Psoas muscle (tissue), 8 donors: ENCODE measurements around the gene CLDN1. TPM values are rescaled to one million over a fixed set of nuclear protein-coding genes. Genes with fewer than 3 reads are reported as not detected.

Experiments used
- ATAC-seq, 4 donors: fragments of 200-7000 bp; cut with Tn5 transposase; one replicate each; pipeline ENCODE4 v1.9.1; 2020; ENCODE audit warnings: moderate library complexity in 3 of 4, mild to moderate bottlenecking in 2 of 4
- DNase-seq, 2 donors: peaks; one replicate each; pipeline ENCODE4 v3.0.0-alpha.2; 2020
- H3K27ac ChIP-seq: fragments of 200-600 bp; one replicate; pipeline ENCODE4 v1.8.0; 2022
- H3K27me3 ChIP-seq, 3 donors: fragments of 200-600 bp in 1 of 3; one replicate each; pipeline versions ENCODE4 v1.6.1 to v1.8.0; 2013 to 2022; ENCODE audit warnings: low read length in 2 of 3, mild to moderate bottlenecking in 2 of 3, moderate library complexity in 1 of 3; ENCODE audit not compliant: insufficient read depth in 3 of 3
- H3K36me3 ChIP-seq, 2 donors: fragments of 200-600 bp in 1 of 2; one replicate each; pipeline versions ENCODE4 v1.6.1 to v1.8.0; 2013 to 2022; ENCODE audit warnings: low read depth in 1 of 2, mild to moderate bottlenecking in 1 of 2, moderate library complexity in 1 of 2; ENCODE audit not compliant: insufficient read depth in 1 of 2
- H3K4me1 ChIP-seq: fragments of 200-600 bp; one replicate; pipeline ENCODE4 v1.8.0; 2022
- H3K4me3 ChIP-seq: fragments of 200-600 bp; one replicate; pipeline ENCODE4 v1.8.0; 2022; ENCODE audit warnings: mild to moderate bottlenecking
- H3K9me3 ChIP-seq: fragments of 200-600 bp; one replicate; pipeline ENCODE4 v1.8.0; 2022
- WGBS, 3 donors: extraction: QIAGEN DNeasy Blood & Tissue Kit; methylation state at CpG; one replicate each; pipeline versions ENCODE4 v1.1.6 to v1.1.7; 2013; 5-methylcytosine and 5-hydroxymethylcytosine counted together
- intact Hi-C, 2 donors: fragments of 100-400 bp; cut with DNase I; formaldehyde crosslinking; loops; one replicate each; pipeline versions ENCODE4 v1.11.0 to v1.14.2; 2022
- polyA plus RNA-seq, 3 donors: library from polyadenylated mRNA; stranded (reverse); fragments of 200-250 nt; gene quantifications; one replicate each; pipeline ENCODE4 v1.2.3, GENCODE V29; 2013
- total RNA-seq, 4 donors: library from RNA; stranded (reverse); fragmentation: NEBNext Ultra II Directional in 2 of 4; extraction: Animal tissue kit (Norgen Biotek cat#: 25700) in 2 of 4; gene quantifications; one replicate each; pipeline versions ENCODE4 v1.2.1 to v1.2.4, GENCODE V29; 2021 to 2023
- TF ChIP-seq, protein P1 (sequence below): fragments of 200-600 bp; IDR thresholded peaks from one replicate; pipeline ENCODE4 v1.8.0; 2022; ENCODE audit warnings: antibody characterized with exemption
- donor health status: healthy with polysubstance abuse.
- donor health status: DM: no; HTN: no; CAD: no; lungs with moderate emphysema.
- donor health status: Bipolar disorder and iron deficiency.
- donor health status: healthy.
- donor health status: DM: yes; HTN: yes; CAD: no.
- donor health status: DM: no; HTN: no; CAD: no.
- donor health status: DM: no; HTN: no; CAD: no.
- donor health status: DM: yes; HTN: yes; CAD: no.

CLDN1 gene
- total and polyA plus RNA-seq, 7 donors = 0.25 to 0.62 (median 0.37) TPM; not detected in 1

DNA sequence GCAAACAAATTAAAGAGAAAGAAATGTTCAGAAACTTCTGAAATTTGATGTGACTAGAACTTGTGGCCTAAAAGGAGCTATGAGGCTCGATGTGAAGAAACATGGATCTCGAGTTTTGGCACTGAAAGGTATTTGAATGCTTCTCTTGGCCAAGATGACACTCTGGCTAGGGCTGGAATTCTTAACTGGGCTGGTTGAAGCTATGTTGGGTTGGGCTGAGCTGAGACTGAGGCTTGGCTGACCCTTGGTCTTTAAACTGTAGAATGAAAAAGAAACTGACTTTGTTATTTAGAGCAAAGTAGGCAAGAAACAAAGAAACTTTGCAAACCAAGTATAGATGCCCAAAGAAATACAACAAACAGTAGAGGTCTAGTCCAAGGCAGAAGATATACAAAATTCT lies 37.6 kb upstream of the CLDN1 start:
- WGBS, 3 donors = 40 to 67% (median 49%) methylated on average over 2 of the region's 2 CpGs
- no peak for DNase-seq
- H3K4me3 ChIP-seq = no peak overlapping the region
- no peaks in the 10 kb centered on the region for H3K9me3 ChIP-seq
- H3K4me1 ChIP-seq = no peaks in the 10 kb centered on the region
- TF ChIP-seq, protein P1, sequence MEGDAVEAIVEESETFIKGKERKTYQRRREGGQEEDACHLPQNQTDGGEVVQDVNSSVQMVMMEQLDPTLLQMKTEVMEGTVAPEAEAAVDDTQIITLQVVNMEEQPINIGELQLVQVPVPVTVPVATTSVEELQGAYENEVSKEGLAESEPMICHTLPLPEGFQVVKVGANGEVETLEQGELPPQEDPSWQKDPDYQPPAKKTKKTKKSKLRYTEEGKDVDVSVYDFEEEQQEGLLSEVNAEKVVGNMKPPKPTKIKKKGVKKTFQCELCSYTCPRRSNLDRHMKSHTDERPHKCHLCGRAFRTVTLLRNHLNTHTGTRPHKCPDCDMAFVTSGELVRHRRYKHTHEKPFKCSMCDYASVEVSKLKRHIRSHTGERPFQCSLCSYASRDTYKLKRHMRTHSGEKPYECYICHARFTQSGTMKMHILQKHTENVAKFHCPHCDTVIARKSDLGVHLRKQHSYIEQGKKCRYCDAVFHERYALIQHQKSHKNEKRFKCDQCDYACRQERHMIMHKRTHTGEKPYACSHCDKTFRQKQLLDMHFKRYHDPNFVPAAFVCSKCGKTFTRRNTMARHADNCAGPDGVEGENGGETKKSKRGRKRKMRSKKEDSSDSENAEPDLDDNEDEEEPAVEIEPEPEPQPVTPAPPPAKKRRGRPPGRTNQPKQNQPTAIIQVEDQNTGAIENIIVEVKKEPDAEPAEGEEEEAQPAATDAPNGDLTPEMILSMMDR = no peak
- H3K27ac ChIP-seq = no peak overlapping the region
- intact Hi-C loops = no loop called here
- no peaks in the 10 kb centered on the region for H3K36me3 ChIP-seq
- no peaks in the 10 kb centered on the region for H3K27me3 ChIP-seq
- ATAC-seq = no peak

DNA sequence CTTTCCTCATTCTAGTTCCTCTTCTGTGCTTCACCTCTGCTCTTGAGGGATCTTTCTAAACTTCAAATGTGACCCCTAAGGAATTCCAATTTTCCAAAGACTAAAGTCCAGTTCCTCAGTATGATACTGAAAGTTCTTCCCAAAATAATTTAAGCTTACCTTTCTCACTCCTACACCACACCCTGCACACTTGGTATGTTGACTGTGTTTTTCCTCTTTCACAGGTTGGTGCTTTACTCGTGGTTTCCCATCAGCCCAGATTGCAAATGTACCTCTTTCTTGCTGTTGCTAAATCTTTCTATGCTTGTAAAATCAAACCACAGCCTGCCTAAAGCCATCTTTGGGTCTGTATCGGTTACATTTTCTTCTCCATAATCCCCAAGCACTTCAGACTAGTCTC lies 35.2 kb upstream of the CLDN1 start:
- H3K27me3 ChIP-seq = no peaks in the 10 kb centered on the region
- intact Hi-C loops = no loop called here
- TF ChIP-seq, protein P1 = no peak
- DNase-seq (no peak), ATAC-seq (no peak)
- WGBS, 3 donors = 34 to 46% (median 42%) methylated on average over 2 of the region's 2 CpGs
- H3K36me3 ChIP-seq = no peaks in the 10 kb centered on the region
- no peak overlapping the region for H3K4me3 ChIP-seq
- no peaks in the 10 kb centered on the region for H3K4me1 ChIP-seq
- H3K9me3 ChIP-seq = no peaks in the 10 kb centered on the region
- no peak overlapping the region for H3K27ac ChIP-seq

DNA sequence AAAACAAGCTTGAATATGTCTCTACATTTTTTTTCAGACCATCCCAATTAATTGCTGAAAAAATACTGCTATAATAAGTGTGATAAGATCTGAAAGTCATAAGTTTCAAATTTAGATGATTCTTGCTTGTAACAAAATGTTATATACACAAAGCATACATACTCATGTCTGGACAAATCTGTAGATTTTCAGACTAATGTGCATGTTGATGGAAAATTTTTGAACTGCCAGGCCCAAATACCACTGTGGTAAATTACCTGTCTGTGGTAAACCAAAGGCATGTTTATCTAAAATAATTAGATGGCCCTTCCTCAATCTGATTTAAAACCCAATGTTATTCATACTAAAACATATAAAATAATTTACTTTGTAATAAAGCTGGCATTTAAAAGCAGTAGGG lies 34.0 kb upstream of the CLDN1 start:
- DNase-seq (no peak), ATAC-seq (no peak)
- H3K27me3 ChIP-seq = no peaks in the 10 kb centered on the region
- no peaks in the 10 kb centered on the region for H3K4me1 ChIP-seq
- no peaks in the 10 kb centered on the region for H3K36me3 ChIP-seq
- intact Hi-C loops = no loop called here
- TF ChIP-seq, protein P1 = no peak
- no peak overlapping the region for H3K27ac ChIP-seq
- no peaks in the 10 kb centered on the region for H3K9me3 ChIP-seq
- no peak overlapping the region for H3K4me3 ChIP-seq

DNA sequence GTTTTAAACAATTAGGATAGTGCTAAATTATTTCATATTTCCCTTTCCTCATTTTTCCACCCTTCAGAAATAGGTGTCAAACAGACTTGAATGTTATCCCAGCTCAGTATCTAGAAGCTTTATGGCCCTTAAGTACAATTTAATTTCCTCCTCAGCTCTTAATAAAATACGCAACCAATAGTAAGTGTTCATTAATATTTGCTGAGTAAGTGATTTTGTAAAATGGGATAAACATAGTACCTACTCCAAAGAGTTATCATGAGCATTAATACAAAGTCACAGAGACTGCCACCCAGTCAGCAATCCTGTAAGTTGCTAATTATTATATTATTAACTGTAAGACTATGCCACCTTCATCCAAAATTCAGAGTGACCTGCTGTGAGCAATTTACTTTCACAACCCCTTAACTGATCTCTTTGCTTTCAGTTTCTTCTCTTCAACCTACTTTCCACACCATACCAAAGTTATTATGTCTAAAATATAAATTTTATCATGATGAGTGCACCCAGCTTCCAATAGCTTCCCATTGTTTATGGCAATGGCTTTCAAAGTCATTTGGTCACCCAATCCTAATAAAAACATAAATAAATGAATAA lies 30.7 kb upstream of the CLDN1 start:
- H3K36me3 ChIP-seq = no peaks in the 10 kb centered on the region
- no peaks in the 10 kb centered on the region for H3K27me3 ChIP-seq
- H3K4me3 ChIP-seq = no peak overlapping the region
- no peak for DNase-seq
- no peaks in the 10 kb centered on the region for H3K4me1 ChIP-seq
- H3K27ac ChIP-seq = no peak overlapping the region
- intact Hi-C loops = no loop called here
- TF ChIP-seq, protein P1 = no peak
- no peak for ATAC-seq
- no peaks in the 10 kb centered on the region for H3K9me3 ChIP-seq
- 98 to 100% (median 98%) methylated on average over 1 of the region's 1 CpG for WGBS, 3 donors

DNA sequence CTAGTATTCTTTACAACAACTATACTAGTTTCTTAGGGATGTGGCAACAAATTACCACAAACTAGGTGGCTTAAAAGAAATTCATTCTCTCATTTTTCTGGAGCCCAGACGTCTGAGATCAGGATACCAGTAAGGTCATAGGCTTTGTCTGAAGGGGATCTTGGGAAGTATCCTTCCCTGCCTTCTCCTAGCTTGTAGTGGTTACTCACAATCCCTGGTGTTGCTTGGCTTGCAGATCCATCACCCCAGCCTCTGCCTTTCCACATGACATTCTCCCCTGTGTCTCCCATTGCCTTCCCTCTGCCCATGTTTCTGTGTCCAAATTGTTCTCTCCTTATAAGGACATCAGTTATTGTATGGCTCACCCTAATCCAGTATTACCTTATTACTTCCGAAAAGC lies 24.3 kb upstream of the CLDN1 start:
- H3K4me3 ChIP-seq = no peak overlapping the region
- H3K27ac ChIP-seq = no peak overlapping the region
- H3K36me3 ChIP-seq = no peaks in the 10 kb centered on the region
- no peaks in the 10 kb centered on the region for H3K27me3 ChIP-seq
- H3K4me1 ChIP-seq = no peaks in the 10 kb centered on the region
- DNase-seq = no peak
- ATAC-seq = no peak
- intact Hi-C loops = no loop called here
- no peaks in the 10 kb centered on the region for H3K9me3 ChIP-seq
- TF ChIP-seq, protein P1 = no peak
- WGBS, 3 donors = 69 to 75% (median 73%) methylated on average over 2 of the region's 2 CpGs
